Measurements from ENCODE around the gene KDSR.

DNA sequence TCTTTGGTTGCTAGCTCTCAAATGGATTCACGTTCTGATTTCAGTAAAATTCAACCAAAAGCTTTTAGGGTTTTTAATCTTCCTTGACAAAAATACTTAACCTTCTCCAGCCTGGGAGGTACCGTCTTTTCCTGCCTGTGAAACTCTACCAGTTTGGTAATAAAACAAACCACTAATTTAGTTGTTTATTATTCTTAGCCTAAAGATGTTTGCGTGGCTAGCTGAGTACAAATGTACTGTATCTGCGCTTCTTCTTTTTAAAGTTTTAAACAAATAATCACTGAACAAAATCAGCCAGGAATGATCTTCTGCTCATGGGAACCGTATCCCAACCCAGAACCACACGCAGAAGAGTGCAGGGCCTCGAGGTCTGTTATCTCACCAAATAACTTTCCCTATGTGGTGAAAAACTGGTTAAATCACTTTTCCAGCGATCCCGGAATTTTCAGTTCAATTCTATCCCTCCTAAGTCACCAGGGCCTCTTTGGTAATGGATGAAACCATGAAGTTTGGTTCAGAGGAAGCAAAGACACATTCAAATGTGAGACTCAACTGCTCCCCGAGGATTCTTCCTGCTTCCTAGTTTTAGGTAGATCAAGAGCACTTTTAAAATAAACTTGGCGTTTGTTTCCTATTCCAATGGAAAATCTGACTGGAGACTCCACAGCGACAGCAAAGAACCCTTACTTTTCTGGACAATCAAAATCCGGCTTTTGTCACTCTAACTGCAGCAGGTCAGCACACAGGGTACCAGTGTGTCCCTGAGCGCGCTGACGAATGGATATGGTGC lies 83.5 kb downstream of the KDSR start:
- TF ChIP-seq CTCF (IDR thresholded peaks at IDR 0.05; ENCODE audit: insufficient read depth, low read length) (no peak), GABPA (IDR thresholded peaks at IDR 0.05; ENCODE audit: low read depth) (no peak)

All from HL-60 (cell line).